Loucy (cell line): ENCODE measurements around the gene LAMB4.

Experiments used
- H2AFZ ChIP-seq: fragments of 200-600 bp; sonication (generic); 2 replicates; pipeline ENCODE4 v1.6.0; 2016; ENCODE audit warnings: antibody characterized with exemption, mild to moderate bottlenecking, low read length, moderate library complexity
- H3F3A ChIP-seq: fragments of 200-600 bp; 2 replicates; pipeline ENCODE4 v1.6.0; 2016; ENCODE audit warnings: antibody characterized with exemption, low read depth, mild to moderate bottlenecking
- H3K27me3 ChIP-seq: fragments of 200-600 bp; sonication (generic); 2 replicates; pipeline ENCODE4 v1.6.1; 2014; ENCODE audit warnings: low read length, mild to moderate bottlenecking; ENCODE audit not compliant: insufficient read depth, poor library complexity, severe bottlenecking
- H3K36me3 ChIP-seq: fragments of 200-600 bp; sonication (generic); 2 replicates; pipeline ENCODE4 v1.6.1; 2016; ENCODE audit warnings: low read length; ENCODE audit not compliant: insufficient read depth
- H3K4me1 ChIP-seq: fragments of 200-600 bp; sonication (generic); 2 replicates; pipeline ENCODE4 v1.5.1; 2014; ENCODE audit warnings: low read length, mild to moderate bottlenecking; ENCODE audit not compliant: insufficient read depth, poor library complexity, severe bottlenecking
- H3K4me2 ChIP-seq: fragments of 200-600 bp; sonication (generic); 2 replicates; pipeline ENCODE4 v1.6.0; 2014; ENCODE audit warnings: antibody characterized with exemption, low read length, low read depth, mild to moderate bottlenecking; ENCODE audit not compliant: poor library complexity, severe bottlenecking
- H3K4me3 ChIP-seq: fragments of 200-600 bp; sonication (generic); 2 replicates; pipeline ENCODE4 v1.5.1; 2014; ENCODE audit warnings: low read length, mild to moderate bottlenecking, mixed read lengths; ENCODE audit not compliant: poor library complexity, severe bottlenecking
- H3K79me2 ChIP-seq: fragments of 200-600 bp; sonication (generic); 2 replicates; pipeline ENCODE4 v1.6.1; 2014; ENCODE audit warnings: low read length; ENCODE audit not compliant: insufficient read depth
- H3K9ac ChIP-seq: fragments of 200-600 bp; sonication (generic); 2 replicates; pipeline ENCODE4 v1.6.0; 2014; ENCODE audit warnings: mild to moderate bottlenecking, low read depth, low read length, moderate library complexity; ENCODE audit not compliant: poor library complexity, severe bottlenecking
- H3K9me2 ChIP-seq: fragments of 200-600 bp; sonication (generic); replicated peaks from 2 replicates; pipeline ENCODE4 v1.6.1; 2016; ENCODE audit warnings: low read depth, low read length, mixed read lengths
- H3K9me3 ChIP-seq: fragments of 200-600 bp; sonication (generic); 2 replicates; pipeline ENCODE4 v1.6.1; 2014; ENCODE audit warnings: mild to moderate bottlenecking, antibody characterized with exemption, low read length, low read depth; ENCODE audit not compliant: insufficient read depth
- H4K20me1 ChIP-seq: fragments of 200-600 bp; sonication (generic); 2 replicates; pipeline ENCODE4 v1.6.0; 2014; ENCODE audit warnings: antibody characterized with exemption, low read length, mild to moderate bottlenecking; ENCODE audit not compliant: insufficient read depth, poor library complexity, severe bottlenecking
- EZH2phosphoT487 ChIP-seq: fragments of 200-600 bp; IDR thresholded peaks from 2 replicates; pipeline ENCODE4 v1.6.1; 2018; ENCODE audit warnings: antibody characterized with exemption, mild to moderate bottlenecking, moderate library complexity, borderline replicate concordance
- TF ChIP-seq, protein P1 (sequence below): fragments of 200-600 bp; sonication (generic); conservative IDR thresholded peaks from 2 replicates; pipeline ENCODE4 v1.5.1; 2014; ENCODE audit warnings: mild to moderate bottlenecking, antibody characterized with exemption, low read length

LAMB4 gene

DNA sequence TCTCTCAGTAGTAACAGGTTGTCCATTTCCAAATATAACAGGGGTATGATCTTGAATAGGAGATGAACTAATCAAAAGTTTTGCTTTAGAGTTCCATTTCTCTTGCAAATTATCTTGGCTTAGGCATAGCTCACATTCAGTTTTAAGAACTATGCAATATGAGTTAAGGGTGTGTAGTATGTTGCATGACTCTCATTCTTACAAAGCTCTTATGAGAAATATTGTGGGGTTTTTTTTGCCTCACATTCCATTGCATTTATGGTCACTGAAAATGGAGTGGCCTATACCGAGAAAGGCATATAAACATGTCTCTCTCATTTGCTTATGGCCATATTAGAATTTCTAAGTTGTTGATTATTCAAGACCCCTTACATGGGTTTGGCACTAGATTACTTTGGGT lies 78.7 kb downstream of the LAMB4 start:
- H3K9me2 ChIP-seq: no peaks in the 10 kb centered on the region
- H3K27me3 ChIP-seq: no peaks in the 10 kb centered on the region
- no peak overlapping the region for H3K9ac ChIP-seq
- H3K36me3 ChIP-seq: no peaks in the 10 kb centered on the region
- H3K4me1 ChIP-seq: no peaks in the 10 kb centered on the region
- H4K20me1 ChIP-seq: no peaks in the 10 kb centered on the region
- H3K9me3 ChIP-seq: no peaks in the 10 kb centered on the region
- no peak overlapping the region for H3K4me2 ChIP-seq
- no peaks in the 10 kb centered on the region for H3K79me2 ChIP-seq
- H3F3A ChIP-seq: no peaks in the 10 kb centered on the region
- TF ChIP-seq, protein P1, sequence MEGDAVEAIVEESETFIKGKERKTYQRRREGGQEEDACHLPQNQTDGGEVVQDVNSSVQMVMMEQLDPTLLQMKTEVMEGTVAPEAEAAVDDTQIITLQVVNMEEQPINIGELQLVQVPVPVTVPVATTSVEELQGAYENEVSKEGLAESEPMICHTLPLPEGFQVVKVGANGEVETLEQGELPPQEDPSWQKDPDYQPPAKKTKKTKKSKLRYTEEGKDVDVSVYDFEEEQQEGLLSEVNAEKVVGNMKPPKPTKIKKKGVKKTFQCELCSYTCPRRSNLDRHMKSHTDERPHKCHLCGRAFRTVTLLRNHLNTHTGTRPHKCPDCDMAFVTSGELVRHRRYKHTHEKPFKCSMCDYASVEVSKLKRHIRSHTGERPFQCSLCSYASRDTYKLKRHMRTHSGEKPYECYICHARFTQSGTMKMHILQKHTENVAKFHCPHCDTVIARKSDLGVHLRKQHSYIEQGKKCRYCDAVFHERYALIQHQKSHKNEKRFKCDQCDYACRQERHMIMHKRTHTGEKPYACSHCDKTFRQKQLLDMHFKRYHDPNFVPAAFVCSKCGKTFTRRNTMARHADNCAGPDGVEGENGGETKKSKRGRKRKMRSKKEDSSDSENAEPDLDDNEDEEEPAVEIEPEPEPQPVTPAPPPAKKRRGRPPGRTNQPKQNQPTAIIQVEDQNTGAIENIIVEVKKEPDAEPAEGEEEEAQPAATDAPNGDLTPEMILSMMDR: no peak
- TF ChIP-seq EZH2phosphoT487: no peak
- no peak overlapping the region for H2AFZ ChIP-seq
- H3K4me3 ChIP-seq: no peak overlapping the region

GRCh38 chr7:108049962-108050361 lies 80.2 kb downstream of the LAMB4 start:
- H2AFZ ChIP-seq: no peak overlapping the region
- no peak overlapping the region for H3K9ac ChIP-seq
- H3K9me3 ChIP-seq: no peaks in the 10 kb centered on the region
- no peaks in the 10 kb centered on the region for H3K4me1 ChIP-seq
- TF ChIP-seq EZH2phosphoT487: no peak
- TF ChIP-seq, protein P1: no peak
- H3K9me2 ChIP-seq: no peaks in the 10 kb centered on the region
- no peaks in the 10 kb centered on the region for H3K36me3 ChIP-seq
- no peaks in the 10 kb centered on the region for H3K79me2 ChIP-seq
- H3K27me3 ChIP-seq: no peaks in the 10 kb centered on the region
- H3K4me3 ChIP-seq: no peak overlapping the region
- no peak overlapping the region for H3K4me2 ChIP-seq
- H4K20me1 ChIP-seq: no peaks in the 10 kb centered on the region
- no peaks in the 10 kb centered on the region for H3F3A ChIP-seq

DNA sequence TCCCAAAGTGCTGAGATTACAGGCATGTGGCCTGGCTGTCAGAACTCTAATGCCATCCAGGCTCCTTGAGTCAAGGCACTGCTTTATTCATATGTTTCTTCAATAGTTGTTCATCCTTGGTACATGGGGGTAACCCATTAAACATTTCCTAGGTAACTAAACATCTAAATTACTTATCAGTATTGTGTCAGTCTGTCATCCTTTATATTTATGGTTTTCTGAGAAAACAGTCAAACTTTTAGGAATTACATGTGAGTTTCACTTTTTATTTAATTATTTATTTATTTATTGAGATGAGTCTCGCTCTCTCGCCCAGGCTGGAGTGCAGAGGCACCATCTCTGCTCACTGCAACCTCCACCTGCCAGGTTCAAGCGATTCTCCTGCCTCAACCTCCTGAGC lies 81.7 kb downstream of the LAMB4 start:
- Histone ChIP-seq H3K4me2 (no peak overlapping the region), H3F3A (no peaks in the 10 kb centered on the region), H3K27me3 (no peaks in the 10 kb centered on the region), H2AFZ (no peak overlapping the region), H3K4me1 (no peaks in the 10 kb centered on the region), H3K79me2 (no peaks in the 10 kb centered on the region), H3K36me3 (no peaks in the 10 kb centered on the region), H3K9ac (no peak overlapping the region), H4K20me1 (no peaks in the 10 kb centered on the region), H3K9me2 (no peaks in the 10 kb centered on the region), H3K4me3 (no peak overlapping the region), H3K9me3 (no peaks in the 10 kb centered on the region)
- TF ChIP-seq, protein P1: no peak
- no peak for TF ChIP-seq EZH2phosphoT487
